GM21529 (cell line): ENCODE measurements around the gene DNAJC5G.
"Not testable (repeated sequence)": the region's sequence is repeated elsewhere in the genome, so short reads cannot be mapped to it uniquely, and the experiment has no call there.

Source experiments
- ATAC-seq: cut with Tn5 transposase; IDR thresholded peaks from one replicate; pipeline ENCODE4 v1.9.1; 2021; ENCODE audit not compliant: unreplicated experiment

DNAJC5G gene

DNA sequence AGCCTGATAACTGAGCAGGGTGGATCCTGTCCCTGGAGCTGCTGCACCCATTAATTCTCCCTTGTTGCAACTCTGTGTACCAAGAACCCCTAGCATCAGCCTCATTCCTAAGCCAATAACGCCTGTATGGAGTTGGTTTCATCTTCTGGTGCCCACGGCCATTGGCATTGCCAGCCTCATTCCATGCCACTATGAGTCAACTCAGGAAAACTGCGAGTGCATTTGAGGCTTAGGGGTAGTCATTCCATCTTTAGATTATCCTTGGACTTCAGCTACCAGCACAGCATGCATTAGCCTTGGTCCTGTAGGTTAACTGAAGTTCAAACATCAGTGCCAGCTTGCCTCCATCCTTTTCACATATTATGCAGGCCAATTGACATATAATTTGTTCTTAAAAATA is 5.6 kb downstream of the DNAJC5G start:
- ATAC-seq: no peak

DNA sequence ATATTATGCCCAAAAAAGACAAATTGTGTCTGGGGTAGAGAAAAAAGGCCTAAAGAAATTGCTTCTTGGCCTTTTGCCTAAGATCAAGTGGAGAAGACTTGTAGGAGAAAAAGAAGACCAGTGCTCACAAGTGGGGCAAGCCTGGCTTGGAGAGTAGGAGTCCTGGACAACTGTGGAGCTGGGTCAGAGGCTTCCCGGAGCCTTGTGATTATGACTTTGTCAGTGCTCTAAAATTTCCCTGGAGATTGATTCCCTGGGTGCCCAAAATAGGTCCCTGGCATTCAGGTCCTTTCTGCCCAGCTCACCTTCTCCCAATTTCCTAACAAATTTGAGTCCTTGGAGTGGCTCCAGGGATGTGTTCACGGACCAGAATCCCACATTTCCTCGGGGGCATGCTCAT is 6.2 kb downstream of the DNAJC5G start:
- ATAC-seq: no peak

GRCh38 chr2:27281855-27282559 is 6.8 kb downstream of the DNAJC5G start, which contains the start of gene TRIM54:
TRIM54 (plus strand) TSS chr2:27282429; CDS start chr2:27282732, 303 bp downstream.
- ATAC-seq: no peak

- no peak for ATAC-seq
Measured at GRCh38 chr2:27282892-27283291, 7.7 kb downstream of the DNAJC5G start.

DNA sequence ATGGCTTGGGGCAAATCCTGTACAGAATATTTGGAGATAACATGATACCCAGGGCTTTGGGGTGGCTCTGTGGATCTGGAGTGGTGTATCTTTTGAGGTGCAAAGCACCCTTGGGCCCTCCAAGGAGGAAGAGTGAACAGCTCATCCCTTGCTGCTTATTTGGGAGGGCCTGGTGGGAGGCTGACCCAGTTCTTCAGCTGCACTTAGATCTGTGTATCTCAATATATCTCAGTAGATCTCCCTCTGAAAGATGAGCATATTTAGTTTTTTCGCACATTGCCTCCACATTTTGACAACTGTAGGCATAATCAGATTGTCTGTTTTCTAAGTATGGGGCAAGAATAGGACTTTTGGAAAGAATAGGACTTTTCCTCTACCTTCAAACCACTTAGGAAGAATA is 9.8 kb downstream of the DNAJC5G start:
- no peak for ATAC-seq

DNA sequence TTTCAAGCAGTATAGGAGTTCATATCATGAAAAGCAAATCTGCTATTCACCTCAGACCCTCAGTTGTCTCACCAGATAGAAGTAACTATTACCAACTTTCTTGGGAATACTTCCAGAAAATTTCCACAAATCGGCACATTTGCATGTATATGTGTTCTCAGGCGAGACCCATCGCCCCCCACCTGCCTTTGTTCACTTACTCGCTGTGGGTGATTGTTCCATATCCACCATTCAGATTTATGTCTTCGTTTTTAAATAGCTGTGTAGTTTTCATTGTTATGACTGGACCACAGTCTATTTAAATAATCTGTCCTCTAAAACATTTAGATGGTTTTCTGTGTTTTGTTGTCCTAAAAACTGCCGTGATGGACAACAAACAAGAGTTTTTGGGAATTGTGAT is 10.2 kb downstream of the DNAJC5G start:
- ATAC-seq: no peak

- no peak for ATAC-seq
Measured at GRCh38 chr2:27288610-27289009, 13.4 kb downstream of the DNAJC5G start.

- no peak for ATAC-seq
Measured at GRCh38 chr2:27290549-27290948, 15.3 kb downstream of the DNAJC5G start.

DNA sequence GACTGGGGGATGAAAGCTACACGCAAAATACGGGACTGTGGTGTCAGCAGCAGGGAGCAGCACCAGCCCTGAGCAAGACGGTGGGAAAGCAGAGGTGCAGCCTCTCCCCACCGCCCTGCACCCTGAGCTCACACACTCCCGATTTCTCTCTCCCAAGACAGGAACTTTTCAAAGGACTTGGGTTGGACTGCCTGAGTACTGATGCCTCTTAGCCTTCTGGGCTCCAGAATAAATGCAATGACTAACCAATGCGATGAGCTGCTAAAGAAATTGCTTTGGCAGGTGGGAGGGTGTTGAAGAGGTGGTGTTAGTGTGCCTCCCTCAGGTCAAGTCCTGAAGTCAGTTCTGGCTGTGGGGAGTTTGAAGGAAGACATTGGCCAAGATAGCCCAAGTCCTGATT is 16.6 kb downstream of the DNAJC5G start:
- ATAC-seq: no peak

- ATAC-seq: no peak
Measured at GRCh38 chr2:27294928-27295327, 19.7 kb downstream of the DNAJC5G start.

- ATAC-seq: no peak
Measured at GRCh38 chr2:27296481-27296880, 21.2 kb downstream of the DNAJC5G start.

- no peak for ATAC-seq
Measured at GRCh38 chr2:27297195-27297594, 22.0 kb downstream of the DNAJC5G start.

- no peak for ATAC-seq
Measured at GRCh38 chr2:27298391-27299080, 23.3 kb downstream of the DNAJC5G start.

GRCh38 chr2:27300606-27301005 is 25.4 kb downstream of the DNAJC5G start:
- ATAC-seq: not testable (repeated sequence)

DNA sequence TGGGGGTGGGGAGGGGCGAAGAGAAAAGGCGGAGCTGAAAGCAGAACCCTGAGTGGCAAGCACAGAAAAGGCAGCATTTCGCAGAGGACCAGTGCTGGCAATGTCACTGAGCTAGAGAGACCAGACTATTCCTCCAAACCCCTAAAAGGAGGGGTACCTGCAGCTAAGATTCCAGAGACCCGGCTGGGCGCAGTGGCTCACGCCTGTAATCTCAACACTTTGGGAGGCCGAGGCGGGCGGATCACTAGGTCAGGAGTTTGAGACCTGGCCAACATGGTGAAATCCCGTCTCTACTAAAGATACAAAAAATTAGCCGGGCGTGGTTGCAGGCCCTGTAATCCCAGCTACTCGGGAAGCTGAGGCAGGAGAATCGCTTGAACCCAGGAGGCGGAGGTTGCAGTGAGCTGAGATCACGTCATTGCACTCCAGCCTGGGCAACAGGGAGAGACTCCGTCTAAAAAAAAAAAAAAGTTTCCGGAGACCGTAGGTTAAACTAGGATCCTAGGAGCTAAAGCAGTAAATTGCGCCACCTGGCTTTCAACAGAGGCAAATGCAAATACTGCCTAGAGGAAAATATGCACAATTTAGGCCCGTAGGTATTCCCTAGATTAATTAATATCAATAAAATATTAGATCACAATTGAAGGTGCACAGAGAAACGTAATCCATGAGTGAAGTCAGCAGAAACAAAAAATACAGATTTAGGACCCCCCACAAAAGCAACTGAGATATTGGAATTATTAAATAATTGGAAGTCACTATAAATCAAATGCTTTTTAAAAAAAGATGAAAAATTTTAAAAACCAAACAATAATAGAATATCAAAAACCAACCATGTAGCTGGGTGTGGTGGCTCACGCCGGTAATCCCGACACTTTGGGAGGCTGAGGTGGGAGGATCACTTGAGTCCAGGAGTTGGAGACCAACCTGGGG is 28.1 kb downstream of the DNAJC5G start:
- ATAC-seq: no peak

GRCh38 chr2:27304488-27305240 is 29.4 kb downstream of the DNAJC5G start:
- ATAC-seq: no peak

GRCh38 chr2:27305516-27305915 is 30.3 kb downstream of the DNAJC5G start:
- ATAC-seq: no peak

GRCh38 chr2:27306136-27306535 is 30.9 kb downstream of the DNAJC5G start:
- no peak for ATAC-seq

GRCh38 chr2:27306573-27307286 is 31.5 kb downstream of the DNAJC5G start:
- ATAC-seq: no peak

DNA sequence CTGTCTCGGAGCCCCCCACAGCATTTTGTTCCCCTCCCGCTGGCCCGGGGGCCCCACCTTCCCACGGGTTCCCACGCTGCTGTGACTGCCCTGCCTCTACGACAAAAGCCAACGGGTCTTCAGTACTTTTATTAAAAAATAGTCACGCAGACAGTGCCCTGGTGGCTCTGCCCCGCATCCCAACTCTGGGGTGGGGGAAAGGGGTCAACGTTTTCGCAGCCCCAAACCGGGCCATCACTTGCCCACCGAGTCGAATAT is 32.0 kb downstream of the DNAJC5G start:
- no peak for ATAC-seq
